H9 (cell line): Measurements from ENCODE around the gene TARP.

Source experiments
- DNase-seq: peaks from one replicate; pipeline ENCODE4 v3.0.0-alpha.2; 2017
- H2AFZ ChIP-seq: one replicate; pipeline ENCODE4 v1.6.1; 2013; ENCODE audit warnings: mild to moderate bottlenecking, low read length, control low read depth, moderate library complexity
- H2AK5ac ChIP-seq: 2 replicates; pipeline ENCODE4 v1.6.1; 2013; ENCODE audit warnings: low read length, control low read depth, mixed read lengths; ENCODE audit not compliant: insufficient read length
- H2BK120ac ChIP-seq: one replicate; pipeline ENCODE4 v1.6.1; 2013; ENCODE audit warnings: low read depth, mild to moderate bottlenecking, low read length, control low read depth, inconsistent platforms; ENCODE audit not compliant: poor library complexity, severe bottlenecking
- H2BK12ac ChIP-seq: 2 replicates; pipeline ENCODE4 v1.6.1; 2013; ENCODE audit warnings: low read length, control low read depth, mixed read lengths, low read depth; ENCODE audit not compliant: insufficient read length
- H2BK15ac ChIP-seq: 2 replicates; pipeline ENCODE4 v1.6.1; 2013; ENCODE audit warnings: low read depth, low read length, control low read depth
- H2BK20ac ChIP-seq: one replicate; pipeline ENCODE4 v1.6.1; 2013; ENCODE audit warnings: low read depth, mild to moderate bottlenecking, low read length, control low read depth, inconsistent platforms; ENCODE audit not compliant: poor library complexity, severe bottlenecking
- H2BK5ac ChIP-seq: 2 replicates; pipeline ENCODE4 v1.6.1; 2013; ENCODE audit warnings: low read length, control low read depth, mixed read lengths; ENCODE audit not compliant: insufficient read length
- H3K14ac ChIP-seq: 2 replicates; pipeline ENCODE4 v1.6.1; 2013; ENCODE audit warnings: low read length, control low read depth; ENCODE audit not compliant: insufficient read depth
- H3K18ac ChIP-seq: 2 replicates; pipeline ENCODE4 v1.6.1; 2013; ENCODE audit warnings: low read depth, mild to moderate bottlenecking, mixed read lengths, low read length, control low read depth; ENCODE audit not compliant: insufficient read length
- H3K23ac ChIP-seq: 2 replicates; pipeline ENCODE4 v1.6.1; 2013; ENCODE audit warnings: low read length, control low read depth, mixed read lengths, low read depth; ENCODE audit not compliant: insufficient read length
- H3K23me2 ChIP-seq: 2 replicates; pipeline ENCODE4 v1.6.1; 2013; ENCODE audit warnings: low read depth, mild to moderate bottlenecking, mixed read lengths, low read length, control low read depth; ENCODE audit not compliant: insufficient read length, poor library complexity, severe bottlenecking
- H3K27ac ChIP-seq: 2 replicates; pipeline ENCODE4 v1.5.1; 2013; ENCODE audit warnings: low read length, control low read depth, mixed read lengths, low read depth; ENCODE audit not compliant: insufficient read length
- H3K27me3 ChIP-seq: 2 replicates; pipeline ENCODE4 v1.6.1; 2013; ENCODE audit warnings: low read length, control low read depth, inconsistent platforms; ENCODE audit not compliant: insufficient read depth
- H3K4ac ChIP-seq: 2 replicates; pipeline ENCODE4 v1.6.1; 2013; ENCODE audit warnings: low read depth, mild to moderate bottlenecking, control low read depth, inconsistent platforms, low read length, moderate library complexity
- H3K4me1 ChIP-seq: 2 replicates; pipeline ENCODE4 v1.6.1; 2013; ENCODE audit warnings: low read length, control low read depth, inconsistent platforms; ENCODE audit not compliant: insufficient read depth
- H3K4me2 ChIP-seq: 2 replicates; pipeline ENCODE4 v1.6.1; 2013; ENCODE audit warnings: low read length, control low read depth, mixed read lengths; ENCODE audit not compliant: insufficient read length, insufficient read depth
- H3K56ac ChIP-seq: 2 replicates; pipeline ENCODE4 v1.6.1; 2013; ENCODE audit warnings: low read depth, mild to moderate bottlenecking, mixed read lengths, low read length, control low read depth; ENCODE audit not compliant: insufficient read length
- H3K79me1 ChIP-seq: 2 replicates; pipeline ENCODE4 v1.6.1; 2013; ENCODE audit warnings: low read depth, mild to moderate bottlenecking, moderate library complexity, low read length, control low read depth, inconsistent platforms; ENCODE audit not compliant: insufficient read depth, poor library complexity, severe bottlenecking
- H3K79me2 ChIP-seq: 2 replicates; pipeline ENCODE4 v1.6.1; 2013; ENCODE audit warnings: low read length, control low read depth, inconsistent platforms; ENCODE audit not compliant: insufficient read depth
- H3K9ac ChIP-seq: 2 replicates; pipeline ENCODE4 v1.6.1; 2013; ENCODE audit warnings: low read length, control low read depth, mixed read lengths; ENCODE audit not compliant: insufficient read length; ENCODE audit errors: extremely low read depth
- H3K9me3 ChIP-seq: one replicate; pipeline ENCODE4 v1.6.1; 2013; ENCODE audit warnings: low read depth, low read length, inconsistent platforms; ENCODE audit not compliant: control insufficient read depth
- H3T11ph ChIP-seq: one replicate; pipeline ENCODE4 v1.6.1; 2013; ENCODE audit warnings: mild to moderate bottlenecking, low read length, control low read depth, inconsistent platforms
- H4K20me1 ChIP-seq: one replicate; pipeline ENCODE4 v1.6.1; 2013; ENCODE audit not compliant: control insufficient read depth, insufficient read length, insufficient read depth
- H4K5ac ChIP-seq: 2 replicates; pipeline ENCODE4 v1.6.1; 2013; ENCODE audit warnings: low read depth, mild to moderate bottlenecking, mixed read lengths, low read length, control low read depth; ENCODE audit not compliant: insufficient read length
- H4K8ac ChIP-seq: replicated peaks from 2 replicates; pipeline ENCODE4 v1.6.1; 2013; ENCODE audit warnings: low read length, control low read depth, mixed read lengths, low read depth; ENCODE audit not compliant: insufficient read length
- H4K91ac ChIP-seq: 2 replicates; pipeline ENCODE4 v1.6.1; 2013; ENCODE audit warnings: low read depth, mild to moderate bottlenecking, moderate library complexity, mixed read lengths, low read length, control low read depth; ENCODE audit not compliant: insufficient read length
- H3K27ac Mint-ChIP-seq, 3 experiments: 2 replicates in 2 of 3; 3 replicates in 1 of 3; pipeline ENCODE4 v1.8.0; 2020 to 2021; ENCODE audit warnings: mixed read lengths in 3 of 3, mild to moderate bottlenecking in 1 of 3, moderate library complexity in 1 of 3
- H3K27me3 Mint-ChIP-seq: 2 replicates; pipeline ENCODE4 v1.8.0; 2021; ENCODE audit warnings: low read depth, mild to moderate bottlenecking, moderate library complexity, mixed read lengths
- H3K36me3 Mint-ChIP-seq, 3 experiments: 2 replicates in 2 of 3; 3 replicates in 1 of 3; pipeline ENCODE4 v1.8.0; 2020 to 2021; ENCODE audit warnings: low read depth in 3 of 3, mixed read lengths in 3 of 3; ENCODE audit not compliant: insufficient read depth in 1 of 3
- H3K4me1 Mint-ChIP-seq, 2 experiments: 2 replicates each; pipeline ENCODE4 v1.8.0; 2020; ENCODE audit warnings: mixed read lengths in 2 of 2
- H3K4me3 Mint-ChIP-seq, 2 experiments: 2 replicates in 1 of 2; 3 replicates in 1 of 2; pipeline ENCODE4 v1.8.0; 2020 to 2021; ENCODE audit warnings: mild to moderate bottlenecking in 2 of 2, mixed read lengths in 2 of 2, moderate library complexity in 1 of 2
- H3K9me3 Mint-ChIP-seq, 2 experiments: 2 replicates in 1 of 2; 3 replicates in 1 of 2; pipeline ENCODE4 v1.8.0; 2020; ENCODE audit warnings: mild to moderate bottlenecking in 2 of 2, mixed read lengths in 2 of 2, moderate library complexity in 1 of 2
- WGBS: extraction: QIAGEN DNeasy Blood & Tissue Kit; methylation state at CpG from one replicate; pipeline ENCODE4 v1.1.7; 2013; ENCODE audit warnings: missing lambda C conversion rate, low lambda C conversion rate, mixed read lengths; ENCODE audit not compliant: insufficient read length; ENCODE audit errors: extremely low coverage; 5-methylcytosine and 5-hydroxymethylcytosine counted together
- TF ChIP-seq, protein P1 (sequence below): fragments of 200-600 bp; sonication (generic); conservative IDR thresholded peaks from 3 replicates; pipeline ENCODE4 v1.8.0; 2021; ENCODE audit warnings: antibody characterized with exemption, mild to moderate bottlenecking

The TARP gene

DNA sequence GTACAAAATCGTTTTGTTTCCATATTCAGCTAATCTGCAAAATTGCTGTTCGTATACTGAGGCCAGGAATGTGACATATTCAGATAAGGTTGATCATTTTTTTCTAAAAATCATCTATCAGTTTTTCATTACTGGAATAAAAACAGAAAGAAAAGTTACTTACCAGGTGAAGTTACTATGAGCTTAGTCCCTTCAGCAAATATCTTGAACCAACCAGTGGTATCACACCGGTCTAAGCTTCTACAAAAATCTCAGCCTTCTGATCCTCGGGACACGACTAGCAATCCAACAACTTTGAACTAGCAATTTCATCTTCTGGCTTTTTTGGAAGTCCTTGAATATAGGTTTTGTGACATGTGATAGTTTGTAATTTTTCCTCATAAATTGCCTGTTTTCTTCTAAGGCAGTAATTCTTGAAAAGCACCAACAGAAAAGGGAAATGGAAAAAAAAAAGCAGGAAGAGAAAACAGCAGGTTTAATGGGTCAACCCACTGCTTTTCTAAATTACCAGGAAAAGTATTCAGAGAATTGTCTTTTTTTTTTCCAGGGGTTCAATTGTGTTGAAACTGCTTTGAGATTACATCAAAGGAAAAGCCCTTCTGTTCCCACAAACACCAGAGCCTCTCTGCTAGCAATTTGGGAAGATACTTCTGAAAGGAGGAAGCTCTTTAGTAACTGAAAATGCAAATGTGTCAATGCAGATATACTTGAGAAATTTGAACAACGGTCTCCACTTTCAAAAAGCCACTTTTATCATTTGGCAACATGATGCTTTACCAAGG is 2.9 kb upstream of the TARP start:
- H4K20me1 ChIP-seq, result no peaks in the 10 kb centered on the region
- H3K56ac ChIP-seq, result no peak overlapping the region
- H3K4ac ChIP-seq, result no peak overlapping the region
- TF ChIP-seq, protein P1, sequence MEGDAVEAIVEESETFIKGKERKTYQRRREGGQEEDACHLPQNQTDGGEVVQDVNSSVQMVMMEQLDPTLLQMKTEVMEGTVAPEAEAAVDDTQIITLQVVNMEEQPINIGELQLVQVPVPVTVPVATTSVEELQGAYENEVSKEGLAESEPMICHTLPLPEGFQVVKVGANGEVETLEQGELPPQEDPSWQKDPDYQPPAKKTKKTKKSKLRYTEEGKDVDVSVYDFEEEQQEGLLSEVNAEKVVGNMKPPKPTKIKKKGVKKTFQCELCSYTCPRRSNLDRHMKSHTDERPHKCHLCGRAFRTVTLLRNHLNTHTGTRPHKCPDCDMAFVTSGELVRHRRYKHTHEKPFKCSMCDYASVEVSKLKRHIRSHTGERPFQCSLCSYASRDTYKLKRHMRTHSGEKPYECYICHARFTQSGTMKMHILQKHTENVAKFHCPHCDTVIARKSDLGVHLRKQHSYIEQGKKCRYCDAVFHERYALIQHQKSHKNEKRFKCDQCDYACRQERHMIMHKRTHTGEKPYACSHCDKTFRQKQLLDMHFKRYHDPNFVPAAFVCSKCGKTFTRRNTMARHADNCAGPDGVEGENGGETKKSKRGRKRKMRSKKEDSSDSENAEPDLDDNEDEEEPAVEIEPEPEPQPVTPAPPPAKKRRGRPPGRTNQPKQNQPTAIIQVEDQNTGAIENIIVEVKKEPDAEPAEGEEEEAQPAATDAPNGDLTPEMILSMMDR, result no peak
- DNase-seq, result no peak
- no peak overlapping the region for H4K91ac ChIP-seq
- Mint-ChIP-seq H3K4me1 (peaks cover 4 to 11% of the 10 kb centered on the region in 2 experiments; a peak in 3 of 4 replicates), H3K4me3 (no peak overlapping the region), H3K27ac (no peak overlapping the region), H3K27me3 (no peaks in the 10 kb centered on the region), H3K9me3 (no peaks in the 10 kb centered on the region), H3K36me3 (no peaks in the 10 kb centered on the region)
- H2BK15ac ChIP-seq, result no peak overlapping the region
- H2AFZ ChIP-seq, result no peak overlapping the region
- H3K23ac ChIP-seq, result no peak overlapping the region
- H2BK120ac ChIP-seq, result no peak overlapping the region
- no CpG with 5 or more reads among the region's 6 CpGs for WGBS
- H3K9ac ChIP-seq, result no peak overlapping the region
- H2BK20ac ChIP-seq, result no peak overlapping the region
- no peaks in the 10 kb centered on the region for H3K79me1 ChIP-seq
- H4K8ac ChIP-seq, result no peak overlapping the region
- no peak overlapping the region for H2BK5ac ChIP-seq
- no peak overlapping the region for H3K4me2 ChIP-seq
- H2AK5ac ChIP-seq, result no peak overlapping the region
- no peak overlapping the region for H4K5ac ChIP-seq
- no peak overlapping the region for H3K18ac ChIP-seq
- no peaks in the 10 kb centered on the region; the same call in 1 of the 2 replicates for H3K4me1 ChIP-seq
- no peak overlapping the region for H2BK12ac ChIP-seq
- no peaks in the 10 kb centered on the region for H3K23me2 ChIP-seq
- no peaks in the 10 kb centered on the region for H3K9me3 ChIP-seq
- no peaks in the 10 kb centered on the region for H3K79me2 ChIP-seq
- H3K27ac ChIP-seq, result no peak overlapping the region
- H3K14ac ChIP-seq, result no peak overlapping the region
- no peak overlapping the region for H3T11ph ChIP-seq
- H3K27me3 ChIP-seq, result no peaks in the 10 kb centered on the region
